ENCODE results near the gene NFIX.

NFIX gene

GRCh38 chr19:13060233-13060963 is 65.1 kb downstream of the NFIX start:
- DNase-seq, result no peak

- DNase-seq, result peak; percentile 72 to 86 (median 81)
Observed at GRCh38 chr19:13060964-13061927, 66.0 kb downstream of the NFIX start.

GRCh38 chr19:13062317-13062716 is 67.0 kb downstream of the NFIX start:
- no peak for DNase-seq

- no peak for DNase-seq
Observed at GRCh38 chr19:13063461-13064091, 68.3 kb downstream of the NFIX start.

GRCh38 chr19:13064092-13064489 is 68.8 kb downstream of the NFIX start:
- DNase-seq, result no peak

GRCh38 chr19:13066226-13066625 is 71.0 kb downstream of the NFIX start:
- no peak for DNase-seq

- DNase-seq, result no peak
Observed at GRCh38 chr19:13066933-13067807, 71.9 kb downstream of the NFIX start.

GRCh38 chr19:13068085-13068846 is 73.0 kb downstream of the NFIX start:
- DNase-seq, result no peak

- peak in 1 of 3 experiments; percentile 46 for DNase-seq
Observed at GRCh38 chr19:13069415-13070359, 74.4 kb downstream of the NFIX start.

GRCh38 chr19:13070425-13071140 is 75.3 kb downstream of the NFIX start:
- DNase-seq, result no peak

- no peak for DNase-seq
Observed at GRCh38 chr19:13071444-13072187, 76.3 kb downstream of the NFIX start.

- no peak for DNase-seq
Observed at GRCh38 chr19:13072188-13072908, 77.1 kb downstream of the NFIX start.

- DNase-seq, result no peak
Observed at GRCh38 chr19:13073263-13073662, 78.0 kb downstream of the NFIX start.

GRCh38 chr19:13074378-13074777 is 79.1 kb downstream of the NFIX start:
- no peak for DNase-seq

GRCh38 chr19:13076320-13076719 is 81.0 kb downstream of the NFIX start:
- DNase-seq, result no peak

- no peak for DNase-seq
Observed at GRCh38 chr19:13076787-13077186, 81.5 kb downstream of the NFIX start.

GRCh38 chr19:13077240-13077639 is 82.0 kb downstream of the NFIX start:
- DNase-seq, result peak in 1 of 3 experiments; percentile 27

GRCh38 chr19:13078381-13078780 is 83.1 kb downstream of the NFIX start:
- no peak for DNase-seq

Measured in NCI-H1417 (cell line).